WERI-Rb-1 (cell line): Measurements from ENCODE around the gene DMXL1.

Experiments
- DNase-seq: peaks from one replicate; pipeline ENCODE4 v3.0.0-alpha.2; 2020
- H3K27ac ChIP-seq: fragments of 250-450 bp; sonication (Bioruptor Pico); 2 replicates; pipeline ENCODE4 v1.5.1; 2020; ENCODE audit warnings: mild to moderate bottlenecking, moderate library complexity
- H3K27me3 ChIP-seq: fragments of 250-450 bp; sonication (Bioruptor Pico); 2 replicates; pipeline ENCODE4 v1.5.1; 2021; ENCODE audit warnings: mild to moderate bottlenecking, low read depth, moderate library complexity; ENCODE audit not compliant: insufficient read depth, severe bottlenecking
- H3K36me3 ChIP-seq: fragments of 250-450 bp; sonication (Bioruptor Pico); 2 replicates; pipeline ENCODE4 v1.5.1; 2020; ENCODE audit warnings: mild to moderate bottlenecking, moderate library complexity
- H3K4me3 ChIP-seq: 2 replicates; pipeline ENCODE4 v1.5.1; 2011; ENCODE audit warnings: low read depth, mild to moderate bottlenecking, control low read depth, low read length
- H3K9me3 ChIP-seq: fragments of 250-450 bp; sonication (Bioruptor Pico); 2 replicates; pipeline ENCODE4 v1.5.1; 2021; ENCODE audit warnings: mild to moderate bottlenecking, moderate library complexity; ENCODE audit not compliant: severe bottlenecking
- CTCF ChIP-seq: IDR thresholded peaks from 2 replicates; pipeline ENCODE4 v1.5.1; 2011; ENCODE audit warnings: low read depth, mild to moderate bottlenecking, control low read depth, inconsistent platforms, low read length

DMXL1 gene

GRCh38 chr5:119078861-119079260 is 8.0 kb downstream of the DMXL1 start:
- no peak overlapping the region for H3K27ac ChIP-seq
- no peak overlapping the region for H3K4me3 ChIP-seq
- no peaks in the 10 kb centered on the region for H3K36me3 ChIP-seq
- no peak for DNase-seq
- TF ChIP-seq CTCF = no peak
- no peaks in the 10 kb centered on the region for H3K27me3 ChIP-seq
- no peaks in the 10 kb centered on the region for H3K9me3 ChIP-seq

GRCh38 chr5:119079318-119079921 is 8.5 kb downstream of the DMXL1 start:
- H3K27ac ChIP-seq = no peak overlapping the region
- no peaks in the 10 kb centered on the region for H3K36me3 ChIP-seq
- no peak for TF ChIP-seq CTCF
- no peaks in the 10 kb centered on the region for H3K27me3 ChIP-seq
- DNase-seq = no peak
- no peaks in the 10 kb centered on the region for H3K9me3 ChIP-seq
- H3K4me3 ChIP-seq = no peak overlapping the region

- no peak overlapping the region for H3K27ac ChIP-seq
- DNase-seq = no peak
- H3K36me3 ChIP-seq = no peaks in the 10 kb centered on the region
- no peak overlapping the region for H3K4me3 ChIP-seq
- no peaks in the 10 kb centered on the region for H3K27me3 ChIP-seq
- TF ChIP-seq CTCF = no peak
- no peaks in the 10 kb centered on the region for H3K9me3 ChIP-seq
Measured at GRCh38 chr5:119080936-119081335, 10.0 kb downstream of the DMXL1 start.

- Histone ChIP-seq H3K27ac (no peak overlapping the region), H3K4me3 (no peak overlapping the region), H3K36me3 (no peaks in the 10 kb centered on the region), H3K27me3 (no peaks in the 10 kb centered on the region), H3K9me3 (no peaks in the 10 kb centered on the region)
- TF ChIP-seq CTCF = no peak
- no peak for DNase-seq
Measured at GRCh38 chr5:119082691-119083090, 11.8 kb downstream of the DMXL1 start.

- TF ChIP-seq CTCF = no peak
- no peaks in the 10 kb centered on the region for H3K27me3 ChIP-seq
- no peak overlapping the region for H3K27ac ChIP-seq
- no peaks in the 10 kb centered on the region for H3K36me3 ChIP-seq
- no peak for DNase-seq
- H3K4me3 ChIP-seq = no peak overlapping the region
- H3K9me3 ChIP-seq = no peaks in the 10 kb centered on the region
Measured at GRCh38 chr5:119083679-119084078, 12.8 kb downstream of the DMXL1 start.

- no peak overlapping the region for H3K27ac ChIP-seq
Measured at GRCh38 chr5:119088438-119088837, 17.6 kb downstream of the DMXL1 start.

More at GRCh38 chr5:119088438-119088837, 17.6 kb downstream of the DMXL1 start:
- Histone ChIP-seq H3K4me3 (no peak overlapping the region), H3K27me3 (no peaks in the 10 kb centered on the region), H3K36me3 (no peaks in the 10 kb centered on the region; the same call in 1 of the 2 replicates), H3K9me3 (no peaks in the 10 kb centered on the region)
- DNase-seq = no peak
- TF ChIP-seq CTCF = no peak
